ENCODE data around the gene PXT1. TPM values are rescaled to one million over a fixed set of nuclear protein-coding genes. Genes with fewer than 3 reads are reported as not detected.
A peak's percentile ranks its signal among the peaks of the same experiment; 100 is the strongest.

PXT1 gene
- total RNA-seq: 0.27 and 0.52 TPM in 2 replicates
- 0.19 TPM for total RNA-seq (2013)
- polyA plus RNA-seq: 0.09 TPM in 1 of 2 replicates, not detected in the other
- 0.14 and 0.17 TPM in 2 replicates for polyA minus RNA-seq

GRCh38 chr6:36442671-36443470 lies at the start of gene PXT1, which contains the start of gene KCTD20:
TSS of gene PXT1 (minus strand) at chr6:36442854. CDS start at chr6:36426082, 16,772 bp downstream.
TSS of gene KCTD20 (plus strand) at chr6:36443000. CDS start at chr6:36470098, 27,098 bp downstream.
- Histone ChIP-seq H3K27ac (ENCODE audit: low read length in 2 of 2) (peak within 1 kb of the TSS; percentile 76 to 91), H3K4me1 (ENCODE audit: control insufficient read depth in 2 of 2, insufficient read depth in 2 of 2, low read length in 2 of 2) (peaks cover 24 to 26% of the 10 kb centered on the region in 2 donors), H3K79me2 (ENCODE audit: control insufficient read depth, insufficient read depth, low read length) (peaks cover 56% of the 10 kb centered on the region), H3K4me3 (ENCODE audit: control extremely low read depth in 1 of 5, extremely low read depth in 1 of 5, insufficient read depth in 1 of 5, low read depth in 2 of 5, low read length in 4 of 5) (peak within 1 kb of the TSS; percentile 80 to 97 (median 89)), H3K27me3 (replicated peaks in 1 of 4; ENCODE audit: control extremely low read depth in 1 of 4, control insufficient read depth in 3 of 4, insufficient read depth in 4 of 4, low read length in 3 of 4) (no peaks in the 10 kb centered on the region), H2AFZ (ENCODE audit: insufficient read depth, low read depth, low read length, poor library complexity, severe bottlenecking) (peak within 1 kb of the TSS; percentile 97), H4K20me1 (ENCODE audit: control insufficient read depth, insufficient read depth, low read length, poor library complexity, severe bottlenecking) (peaks cover 9% of the 10 kb centered on the region), H3K9me3 (ENCODE audit: control extremely low read depth in 1 of 3, control insufficient read depth in 2 of 3, insufficient read depth in 1 of 3, low read length in 2 of 3) (no peaks in the 10 kb centered on the region), H3K9ac (ENCODE audit: low read length) (peak within 1 kb of the TSS; percentile 88), H3K4me2 (replicated peaks; ENCODE audit: low read depth, low read length, poor library complexity, severe bottlenecking) (peak within 1 kb of the TSS; percentile 76), H3K36me3 (replicated peaks in 1 of 2; ENCODE audit: control extremely low read depth in 1 of 2, control insufficient read depth in 1 of 2, extremely low read depth in 1 of 2, insufficient read depth in 2 of 2, low read length in 1 of 2) (no peaks in the 10 kb centered on the region)
- peaks cover 35% of the 10 kb centered on the region for H3K4me1 Mint-ChIP-seq
- peak within 1 kb of the TSS; percentile 96 for H3K27ac Mint-ChIP-seq
- no peaks in the 10 kb centered on the region for H3K27me3 Mint-ChIP-seq
- under 1% methylated on average over 82 of the region's 91 CpGs for WGBS (ENCODE audit: insufficient coverage)
- POLR2A ChIA-PET: interaction anchor here (1.3 kb wide), 1 partner anchor 19 kb away, joined by 6 read pairs; no protein-coding TSS in a partner anchor
- no peak for TF ChIP-seq CTCF (IDR thresholded peaks at IDR 0.05)
- TF ChIP-seq EZH2 (IDR thresholded peaks at IDR 0.05; ENCODE audit: borderline replicate concordance, insufficient read depth, low read depth, low read length, poor library complexity, severe bottlenecking): no peak
- intact Hi-C loops (cut with micrococcal nuclease): loop anchor here (1.0 to 5.0 kb wide), 4 partner anchors 20 to 234 kb away; partner anchors contain the start of genes CDKN1A, SRSF3 and STK38
- H3K9me3 Mint-ChIP-seq (ENCODE audit: insufficient read depth): no peaks in the 10 kb centered on the region
- CTCF ChIA-PET: interaction anchor here (0.9 kb wide), 1 partner anchor 19 kb away, joined by 5 read pairs; no protein-coding TSS in a partner anchor
- H3K4me3 Mint-ChIP-seq: peak within 1 kb of the TSS; percentile 98
- peak; percentile 88 for DNase-seq
- ATAC-seq (ENCODE audit: low read depth): peak; percentile 87
